ENCODE results near the gene ST3GAL2.
"Not testable (repeated sequence)": the region's sequence is repeated elsewhere in the genome, so short reads cannot be mapped to it uniquely, and the experiment has no call there.

ST3GAL2 gene

DNA sequence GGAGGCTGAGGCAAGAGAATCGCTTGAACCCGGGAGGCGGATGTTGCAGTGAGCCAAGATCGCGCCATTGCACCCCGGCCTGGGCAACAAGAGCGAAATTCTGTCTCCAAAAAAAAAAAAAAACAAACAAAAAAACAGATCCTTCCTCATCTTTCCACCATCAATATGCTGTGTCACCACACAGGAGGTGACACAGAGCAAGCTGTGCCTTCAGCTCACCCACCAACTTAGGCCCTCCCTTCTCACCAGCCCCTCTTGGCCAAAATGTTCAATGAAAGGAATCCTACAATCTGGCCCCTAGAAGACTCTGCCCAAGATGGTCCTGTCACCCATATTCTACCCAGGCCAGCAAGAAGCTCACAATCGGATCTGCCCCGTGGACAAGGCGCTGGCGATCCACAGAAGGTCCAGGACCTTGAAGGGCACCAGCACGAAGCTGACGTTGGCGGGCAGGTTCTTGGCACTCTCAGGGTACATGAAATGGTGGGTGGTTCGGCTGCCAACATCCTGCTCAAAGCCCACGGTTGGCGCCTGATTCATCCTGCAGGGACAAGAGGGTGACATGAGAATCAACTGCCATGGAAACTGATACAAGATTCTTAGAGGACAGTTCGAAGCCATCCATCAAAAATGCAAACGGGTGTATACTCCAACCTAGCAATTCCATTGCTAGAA, 50.8 kb downstream of the ST3GAL2 start:
- Histone ChIP-seq H3K4me3 (no peak overlapping the region), H3K27ac (no peak overlapping the region)
- TF ChIP-seq CTCF (IDR thresholded peaks at IDR 0.05): no peak
- no peak for DNase-seq (ENCODE audit: low spot score)

GRCh38 chr16:70386289-70386986, 52.5 kb downstream of the ST3GAL2 start:
- not testable (repeated sequence) for DNase-seq (ENCODE audit: low spot score); H3K27ac ChIP-seq

DNA sequence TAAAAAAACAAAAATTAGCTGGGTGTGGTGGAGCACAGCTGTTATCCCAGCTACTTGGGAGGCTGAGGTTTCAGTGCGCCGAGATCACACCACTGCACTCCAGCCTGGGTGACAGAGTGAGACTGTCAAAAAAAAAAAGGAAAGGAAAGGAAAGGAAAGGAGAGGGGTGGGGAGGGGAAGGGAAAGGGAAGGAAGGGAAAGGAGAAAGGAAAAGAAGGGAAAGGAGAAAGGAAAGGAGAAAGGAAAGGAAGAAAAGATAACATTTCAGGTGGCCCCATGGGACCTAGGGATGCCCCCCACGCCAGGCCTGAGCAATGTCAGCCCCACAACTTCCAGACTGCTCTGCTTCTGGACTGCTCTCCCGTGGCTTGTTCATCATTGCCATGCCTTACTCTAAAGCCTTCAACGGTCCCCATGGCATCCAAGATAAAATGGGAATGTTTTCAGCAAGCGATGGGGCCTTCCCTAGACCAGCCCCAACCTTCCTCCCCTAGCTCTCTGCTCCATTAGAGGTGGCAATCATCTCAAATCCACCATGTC, 55.4 kb downstream of the ST3GAL2 start:
- no peak for DNase-seq (ENCODE audit: low spot score)
- no peak overlapping the region for H3K27ac ChIP-seq
- H3K4me3 ChIP-seq: no peak overlapping the region
- no peak for TF ChIP-seq CTCF (IDR thresholded peaks at IDR 0.05)

More at GRCh38 chr16:70386289-70386986, 52.5 kb downstream of the ST3GAL2 start:
- H3K4me3 ChIP-seq: not testable (repeated sequence)

GRCh38 chr16:70381604-70382342, 57.1 kb downstream of the ST3GAL2 start:
- TF ChIP-seq CTCF (IDR thresholded peaks at IDR 0.05): no peak
- DNase-seq (ENCODE audit: low spot score): no peak
- Histone ChIP-seq H3K27ac (peak overlapping the region; percentile 27 to 82), H3K4me3 (peak overlapping the region; percentile 82)

DNA sequence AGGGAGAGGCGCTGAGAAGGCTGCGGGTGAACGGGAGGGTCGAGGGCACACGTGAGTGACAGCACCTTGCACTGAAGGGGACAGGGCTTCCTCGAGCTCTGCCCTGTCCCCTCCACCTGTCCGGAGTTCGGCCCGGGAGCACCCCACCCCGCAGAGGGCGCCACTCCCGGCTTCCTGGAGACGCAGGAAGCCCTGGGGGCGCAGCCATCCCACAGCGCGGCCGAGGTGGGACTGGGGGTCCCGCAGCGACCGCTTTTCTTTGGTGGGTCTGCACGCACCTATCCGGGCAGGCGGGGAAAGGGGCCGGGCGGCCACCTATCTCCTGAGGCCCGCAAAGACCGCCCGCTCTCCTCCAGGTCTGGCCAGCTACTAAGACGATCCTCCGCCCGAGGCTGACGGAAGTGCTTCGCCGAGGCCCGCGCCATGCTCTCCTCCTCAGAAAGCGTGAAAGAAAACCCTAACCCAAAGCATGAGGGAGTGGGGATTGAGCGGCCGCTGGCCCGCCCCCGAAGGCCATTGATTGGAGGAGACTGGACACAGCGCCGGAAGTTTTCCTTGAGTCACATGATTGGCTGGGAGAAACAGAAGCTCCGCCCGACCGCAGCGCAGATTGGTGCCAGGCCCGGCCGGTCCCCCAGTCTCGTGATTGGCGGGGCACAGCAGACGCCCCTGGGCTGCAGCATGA, 57.8 kb downstream of the ST3GAL2 start:
- Histone ChIP-seq H3K27ac (peak overlapping the region; percentile 60 to 82), H3K4me3 (peak overlapping the region; percentile 82)
- peak; percentile 97 for DNase-seq (ENCODE audit: low spot score)
- no peak for TF ChIP-seq CTCF (IDR thresholded peaks at IDR 0.05)

DNA sequence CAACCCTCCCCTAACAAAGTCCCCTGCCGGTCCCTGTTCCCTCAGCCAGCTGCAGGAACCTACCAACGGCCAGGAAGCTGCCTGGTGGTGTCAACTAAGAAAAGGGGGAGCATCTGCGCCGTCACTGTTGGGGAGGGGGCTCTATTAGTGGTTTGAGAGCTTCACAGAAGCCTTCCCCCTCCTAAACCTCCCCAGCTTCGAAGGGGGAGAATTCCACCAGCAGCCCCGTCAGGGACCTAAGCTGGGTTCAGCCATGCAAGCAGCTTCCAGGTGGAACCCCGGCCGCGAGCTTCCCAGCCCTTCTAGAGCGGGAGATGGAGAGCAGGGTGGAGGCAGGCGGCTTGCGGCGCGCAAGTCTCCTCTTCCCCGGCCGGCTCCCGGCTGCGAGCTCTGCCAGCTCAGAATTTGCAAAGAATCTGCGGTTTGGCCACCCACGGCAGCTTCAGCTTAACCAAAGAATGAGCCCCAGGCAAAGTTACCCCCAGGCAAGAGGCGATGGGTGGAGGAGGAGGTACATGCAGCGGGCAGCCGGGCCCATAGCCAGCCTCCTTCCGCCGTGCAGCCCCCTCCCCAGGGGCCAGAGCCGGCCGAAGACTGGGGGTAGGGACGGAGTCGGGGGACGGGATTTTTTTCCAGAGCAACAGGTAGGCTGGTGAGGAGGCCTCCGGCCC, 58.5 kb downstream of the ST3GAL2 start:
- Histone ChIP-seq H3K4me3 (peak overlapping the region; percentile 82), H3K27ac (peak overlapping the region; percentile 60 to 82)
- no peak for TF ChIP-seq CTCF (IDR thresholded peaks at IDR 0.05)
- DNase-seq (ENCODE audit: low spot score): peak; percentile 81

Measured in coronary artery (tissue), 2 donors.